Measurements from ENCODE around the gene SECISBP2L. TPM values are rescaled to one million over a fixed set of nuclear protein-coding genes. Genes with fewer than 3 reads are reported as not detected.

The SECISBP2L gene
- total and polyA plus RNA-seq, 2 experiments from 2014 or later = 18.6 to 28.3 TPM

DNA sequence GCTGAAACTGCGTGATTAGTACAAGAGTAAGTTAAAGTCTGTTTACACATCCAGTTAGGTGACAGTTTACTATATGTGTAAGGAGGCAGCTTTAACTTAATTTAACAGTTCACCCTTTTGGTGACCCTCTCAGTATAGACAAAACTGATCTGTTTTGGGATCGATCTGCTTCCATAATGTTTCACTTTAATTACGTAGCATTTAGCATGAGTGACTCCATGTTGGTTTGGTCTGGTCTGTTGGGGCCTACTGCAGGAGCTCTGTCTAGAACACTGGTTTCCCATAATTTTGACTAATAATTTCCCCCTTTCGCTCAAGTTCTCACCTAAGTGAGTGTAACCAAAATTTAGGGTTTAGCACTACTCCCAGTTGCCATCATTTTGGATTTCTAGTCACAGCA lies 6.4 kb upstream of the SECISBP2L start (continued):
- TF ChIP-seq, protein P1, sequence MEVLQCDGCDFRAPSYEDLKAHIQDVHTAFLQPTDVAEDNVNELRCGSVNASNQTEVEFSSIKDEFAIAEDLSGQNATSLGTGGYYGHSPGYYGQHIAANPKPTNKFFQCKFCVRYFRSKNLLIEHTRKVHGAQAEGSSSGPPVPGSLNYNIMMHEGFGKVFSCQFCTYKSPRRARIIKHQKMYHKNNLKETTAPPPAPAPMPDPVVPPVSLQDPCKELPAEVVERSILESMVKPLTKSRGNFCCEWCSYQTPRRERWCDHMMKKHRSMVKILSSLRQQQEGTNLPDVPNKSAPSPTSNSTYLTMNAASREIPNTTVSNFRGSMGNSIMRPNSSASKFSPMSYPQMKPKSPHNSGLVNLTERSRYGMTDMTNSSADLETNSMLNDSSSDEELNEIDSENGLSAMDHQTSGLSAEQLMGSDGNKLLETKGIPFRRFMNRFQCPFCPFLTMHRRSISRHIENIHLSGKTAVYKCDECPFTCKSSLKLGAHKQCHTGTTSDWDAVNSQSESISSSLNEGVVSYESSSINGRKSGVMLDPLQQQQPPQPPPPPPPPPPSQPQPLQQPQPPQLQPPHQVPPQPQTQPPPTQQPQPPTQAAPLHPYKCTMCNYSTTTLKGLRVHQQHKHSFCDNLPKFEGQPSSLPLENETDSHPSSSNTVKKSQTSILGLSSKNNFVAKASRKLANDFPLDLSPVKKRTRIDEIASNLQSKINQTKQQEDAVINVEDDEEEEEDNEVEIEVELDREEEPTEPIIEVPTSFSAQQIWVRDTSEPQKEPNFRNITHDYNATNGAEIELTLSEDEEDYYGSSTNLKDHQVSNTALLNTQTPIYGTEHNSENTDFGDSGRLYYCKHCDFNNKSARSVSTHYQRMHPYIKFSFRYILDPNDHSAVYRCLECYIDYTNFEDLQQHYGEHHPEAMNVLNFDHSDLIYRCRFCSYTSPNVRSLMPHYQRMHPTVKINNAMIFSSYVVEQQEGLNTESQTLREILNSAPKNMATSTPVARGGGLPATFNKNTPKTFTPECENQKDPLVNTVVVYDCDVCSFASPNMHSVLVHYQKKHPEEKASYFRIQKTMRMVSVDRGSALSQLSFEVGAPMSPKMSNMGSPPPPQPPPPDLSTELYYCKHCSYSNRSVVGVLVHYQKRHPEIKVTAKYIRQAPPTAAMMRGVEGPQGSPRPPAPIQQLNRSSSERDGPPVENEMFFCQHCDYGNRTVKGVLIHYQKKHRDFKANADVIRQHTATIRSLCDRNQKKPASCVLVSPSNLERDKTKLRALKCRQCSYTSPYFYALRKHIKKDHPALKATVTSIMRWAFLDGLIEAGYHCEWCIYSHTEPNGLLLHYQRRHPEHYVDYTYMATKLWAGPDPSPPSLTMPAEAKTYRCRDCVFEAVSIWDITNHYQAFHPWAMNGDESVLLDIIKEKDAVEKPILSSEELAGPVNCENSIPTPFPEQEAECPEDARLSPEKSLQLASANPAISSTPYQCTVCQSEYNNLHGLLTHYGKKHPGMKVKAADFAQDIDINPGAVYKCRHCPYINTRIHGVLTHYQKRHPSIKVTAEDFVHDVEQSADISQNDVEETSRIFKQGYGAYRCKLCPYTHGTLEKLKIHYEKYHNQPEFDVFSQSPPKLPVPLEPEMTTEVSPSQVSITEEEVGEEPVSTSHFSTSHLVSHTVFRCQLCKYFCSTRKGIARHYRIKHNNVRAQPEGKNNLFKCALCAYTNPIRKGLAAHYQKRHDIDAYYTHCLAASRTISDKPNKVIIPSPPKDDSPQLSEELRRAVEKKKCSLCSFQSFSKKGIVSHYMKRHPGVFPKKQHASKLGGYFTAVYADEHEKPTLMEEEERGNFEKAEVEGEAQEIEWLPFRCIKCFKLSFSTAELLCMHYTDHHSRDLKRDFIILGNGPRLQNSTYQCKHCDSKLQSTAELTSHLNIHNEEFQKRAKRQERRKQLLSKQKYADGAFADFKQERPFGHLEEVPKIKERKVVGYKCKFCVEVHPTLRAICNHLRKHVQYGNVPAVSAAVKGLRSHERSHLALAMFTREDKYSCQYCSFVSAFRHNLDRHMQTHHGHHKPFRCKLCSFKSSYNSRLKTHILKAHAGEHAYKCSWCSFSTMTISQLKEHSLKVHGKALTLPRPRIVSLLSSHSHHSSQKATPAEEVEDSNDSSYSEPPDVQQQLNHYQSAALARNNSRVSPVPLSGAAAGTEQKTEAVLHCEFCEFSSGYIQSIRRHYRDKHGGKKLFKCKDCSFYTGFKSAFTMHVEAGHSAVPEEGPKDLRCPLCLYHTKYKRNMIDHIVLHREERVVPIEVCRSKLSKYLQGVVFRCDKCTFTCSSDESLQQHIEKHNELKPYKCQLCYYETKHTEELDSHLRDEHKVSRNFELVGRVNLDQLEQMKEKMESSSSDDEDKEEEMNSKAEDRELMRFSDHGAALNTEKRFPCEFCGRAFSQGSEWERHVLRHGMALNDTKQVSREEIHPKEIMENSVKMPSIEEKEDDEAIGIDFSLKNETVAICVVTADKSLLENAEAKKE (CRISPR knock-in tag; IDR thresholded peaks at IDR 0.05) = no peak
- TF ChIP-seq ZNF331 (CRISPR knock-in tag; IDR thresholded peaks at IDR 0.05; ENCODE audit: low read depth) (no peak), EZH2 (IDR thresholded peaks at IDR 0.05; ENCODE audit: low read depth, unreplicated experiment) (no peak)

DNA sequence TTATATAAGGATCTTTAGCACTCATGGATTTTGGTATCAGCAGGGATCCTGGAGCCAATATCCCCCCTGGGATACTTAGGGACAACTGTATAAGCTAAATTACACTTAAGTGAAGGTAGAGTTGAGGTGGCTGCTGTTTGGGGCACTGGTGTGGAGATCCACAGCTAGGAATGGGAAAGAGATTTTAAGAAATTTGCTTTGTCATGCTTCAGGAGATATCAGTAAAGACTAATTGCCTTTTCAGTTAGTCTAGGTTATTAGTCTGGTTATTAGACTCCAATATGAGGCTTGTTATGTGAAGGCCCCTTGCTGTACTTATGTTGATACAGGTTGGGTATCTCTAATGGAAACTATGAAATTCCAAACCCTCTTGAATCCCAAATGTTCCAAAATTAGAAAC lies 1.2 kb upstream of the SECISBP2L start:
- Mint-ChIP-seq H3K9me3 (peaks cover 8% of the 10 kb centered on the region; the same call in 2 of the 3 replicates), H3K27me3 (ENCODE audit: insufficient read depth, low read depth, poor library complexity) (peaks cover 3% of the 10 kb centered on the region), H3K36me3 (ENCODE audit: low read depth) (no peaks in the 10 kb centered on the region), H3K4me1 (peaks cover 14% of the 10 kb centered on the region; the same call in 2 of the 3 replicates), H3K4me3 (no peak overlapping the region), H3K27ac (no peak overlapping the region)
- Histone ChIP-seq H3K4me1 (ENCODE audit: insufficient read depth) (peaks cover 16% of the 10 kb centered on the region), H3K27ac (ENCODE audit: low read depth) (no peak overlapping the region), H3F3A (replicated peaks; ENCODE audit: low read depth) (no peaks in the 10 kb centered on the region), H3K79me2 (replicated peaks; ENCODE audit: insufficient read depth) (peaks cover 33% of the 10 kb centered on the region), H3K9me2 (ENCODE audit: insufficient read depth) (no peaks in the 10 kb centered on the region), H3K27me3 (ENCODE audit: insufficient read depth) (no peaks in the 10 kb centered on the region), H3K4me2 (no peak overlapping the region), H4K20me1 (replicated peaks; ENCODE audit: insufficient read depth) (peaks cover 7% of the 10 kb centered on the region; the same call in 1 of the 2 replicates), H3K36me3 (ENCODE audit: insufficient read depth) (no peaks in the 10 kb centered on the region), H2AFZ (peak overlapping the region; percentile 93), H3K4me3 (no peak overlapping the region)
- DNase-seq (ENCODE audit: low spot score) = no peak
- no peak for ATAC-seq
- TF ChIP-seq ZNF114 (CRISPR knock-in tag; IDR thresholded peaks at IDR 0.05) (no peak), POLR2AphosphoS5 (IDR thresholded peaks at IDR 0.05; ENCODE audit: low read depth) (no peak)
- TF ChIP-seq, protein P1 (CRISPR knock-in tag; IDR thresholded peaks at IDR 0.05) = no peak
- TF ChIP-seq, protein P2, sequence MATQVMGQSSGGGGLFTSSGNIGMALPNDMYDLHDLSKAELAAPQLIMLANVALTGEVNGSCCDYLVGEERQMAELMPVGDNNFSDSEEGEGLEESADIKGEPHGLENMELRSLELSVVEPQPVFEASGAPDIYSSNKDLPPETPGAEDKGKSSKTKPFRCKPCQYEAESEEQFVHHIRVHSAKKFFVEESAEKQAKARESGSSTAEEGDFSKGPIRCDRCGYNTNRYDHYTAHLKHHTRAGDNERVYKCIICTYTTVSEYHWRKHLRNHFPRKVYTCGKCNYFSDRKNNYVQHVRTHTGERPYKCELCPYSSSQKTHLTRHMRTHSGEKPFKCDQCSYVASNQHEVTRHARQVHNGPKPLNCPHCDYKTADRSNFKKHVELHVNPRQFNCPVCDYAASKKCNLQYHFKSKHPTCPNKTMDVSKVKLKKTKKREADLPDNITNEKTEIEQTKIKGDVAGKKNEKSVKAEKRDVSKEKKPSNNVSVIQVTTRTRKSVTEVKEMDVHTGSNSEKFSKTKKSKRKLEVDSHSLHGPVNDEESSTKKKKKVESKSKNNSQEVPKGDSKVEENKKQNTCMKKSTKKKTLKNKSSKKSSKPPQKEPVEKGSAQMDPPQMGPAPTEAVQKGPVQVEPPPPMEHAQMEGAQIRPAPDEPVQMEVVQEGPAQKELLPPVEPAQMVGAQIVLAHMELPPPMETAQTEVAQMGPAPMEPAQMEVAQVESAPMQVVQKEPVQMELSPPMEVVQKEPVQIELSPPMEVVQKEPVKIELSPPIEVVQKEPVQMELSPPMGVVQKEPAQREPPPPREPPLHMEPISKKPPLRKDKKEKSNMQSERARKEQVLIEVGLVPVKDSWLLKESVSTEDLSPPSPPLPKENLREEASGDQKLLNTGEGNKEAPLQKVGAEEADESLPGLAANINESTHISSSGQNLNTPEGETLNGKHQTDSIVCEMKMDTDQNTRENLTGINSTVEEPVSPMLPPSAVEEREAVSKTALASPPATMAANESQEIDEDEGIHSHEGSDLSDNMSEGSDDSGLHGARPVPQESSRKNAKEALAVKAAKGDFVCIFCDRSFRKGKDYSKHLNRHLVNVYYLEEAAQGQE (IDR thresholded peaks at IDR 0.05; ENCODE audit: unreplicated experiment) = no peak
